Effector CD4-positive, alpha-beta T cell (primary cell): ENCODE measurements around the gene FAM118B.
"Not testable (repeated sequence)": the region's sequence is repeated elsewhere in the genome, so short reads cannot be mapped to it uniquely, and the experiment has no call there.

Experiments used
- DNase-seq: peaks from one replicate; pipeline ENCODE4 v3.0.0-alpha.2; 2020

FAM118B gene

DNA sequence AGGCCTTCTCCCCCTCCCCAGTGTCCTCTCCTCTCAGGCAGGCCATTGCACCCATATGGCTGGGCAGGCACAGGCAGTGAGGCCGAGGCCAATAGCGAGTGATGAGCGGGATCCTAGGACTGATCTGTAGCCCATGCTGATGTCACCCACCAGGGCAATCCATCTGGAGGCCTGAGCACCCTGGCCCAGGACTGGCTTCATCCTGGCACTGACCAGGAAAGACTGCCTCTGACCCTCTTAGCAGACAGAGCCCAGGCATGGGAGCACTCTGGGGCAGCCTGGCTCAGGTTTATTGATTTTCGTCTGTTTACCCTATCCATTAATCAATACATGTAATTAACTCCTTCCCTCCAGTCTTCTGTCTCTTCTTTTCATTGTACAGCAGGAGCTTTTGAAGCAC is 66.2 kb downstream of the FAM118B start:
- DNase-seq, result no peak

- no peak for DNase-seq
These were observed 67.6 kb downstream of the FAM118B start for GRCh38 chr11:126279191-126279590.

GRCh38 chr11:126280595-126280994 is 69.0 kb downstream of the FAM118B start:
- no peak for DNase-seq

DNA sequence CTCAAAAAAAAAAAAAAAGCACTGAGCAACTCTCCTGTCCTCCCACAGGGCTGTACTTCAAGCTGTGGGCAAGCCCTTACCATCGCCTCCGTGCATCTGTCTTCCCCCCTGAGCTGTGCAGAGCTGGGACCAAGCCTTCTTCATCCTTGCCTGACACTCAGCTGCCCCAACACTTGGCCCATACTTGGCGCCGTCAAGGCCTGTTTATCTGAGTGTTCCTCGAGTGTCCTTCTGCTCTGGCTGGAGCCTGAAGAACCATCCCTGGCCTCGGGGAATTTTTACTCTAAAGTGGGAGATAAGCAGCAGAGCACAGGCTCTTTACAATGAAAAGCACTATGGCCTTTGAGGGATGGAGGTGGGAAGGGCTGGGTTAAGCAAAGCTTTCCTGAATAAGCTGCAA is 69.7 kb downstream of the FAM118B start:
- no peak for DNase-seq

- no peak for DNase-seq
These were observed 70.1 kb downstream of the FAM118B start for GRCh38 chr11:126281666-126282175.

- peak; percentile 26 for DNase-seq
These were observed 70.8 kb downstream of the FAM118B start for GRCh38 chr11:126282361-126282735.

- peak; percentile 53 for DNase-seq
These were observed 71.4 kb downstream of the FAM118B start, which contains the start of gene TIRAP for GRCh38 chr11:126282736-126283591. TIRAP (plus strand) TSS chr11:126283093; CDS start chr11:126290895, 7,802 bp downstream.

DNA sequence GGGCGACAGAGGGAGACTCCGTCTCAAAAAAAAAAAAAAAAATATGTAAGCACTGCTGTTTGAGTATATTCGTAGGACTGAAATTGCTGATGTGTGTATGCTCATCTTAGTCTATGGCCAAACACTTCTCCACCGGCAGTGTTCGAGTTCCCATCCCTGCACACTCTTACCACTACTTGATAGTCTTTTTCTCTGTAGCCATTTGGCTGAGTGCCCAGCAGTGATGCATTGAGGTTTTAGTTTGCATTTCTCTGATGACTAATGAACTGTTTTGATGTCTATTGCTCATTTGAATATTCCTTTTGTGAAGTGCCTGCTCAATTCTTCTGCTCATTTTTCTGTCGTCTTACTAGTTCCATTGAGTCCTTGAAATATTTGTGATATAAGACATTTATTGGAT is 73.2 kb downstream of the FAM118B start:
- peak; percentile 81 for DNase-seq

GRCh38 chr11:126288237-126288636 is 76.7 kb downstream of the FAM118B start:
- no peak for DNase-seq

DNA sequence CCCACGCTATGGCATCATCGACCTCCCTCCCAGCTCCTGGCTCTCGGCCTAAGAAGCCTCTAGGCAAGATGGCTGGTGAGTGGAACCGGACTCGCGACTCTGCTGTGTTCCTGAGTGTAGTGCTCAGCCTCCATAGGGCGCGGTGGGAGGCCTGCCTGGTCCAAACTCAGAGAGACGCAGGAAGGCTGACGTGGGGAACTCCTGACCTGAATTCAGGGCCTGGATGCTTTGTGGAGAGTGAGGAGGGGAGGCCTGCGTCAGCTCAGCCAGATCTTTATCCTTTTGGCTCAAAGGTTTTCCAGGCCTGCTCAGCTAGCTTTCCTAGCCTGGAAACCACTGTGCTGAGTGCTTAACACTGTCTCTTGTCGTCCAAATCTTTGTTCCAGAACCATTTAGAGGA is 79.3 kb downstream of the FAM118B start:
- DNase-seq, result no peak

DNA sequence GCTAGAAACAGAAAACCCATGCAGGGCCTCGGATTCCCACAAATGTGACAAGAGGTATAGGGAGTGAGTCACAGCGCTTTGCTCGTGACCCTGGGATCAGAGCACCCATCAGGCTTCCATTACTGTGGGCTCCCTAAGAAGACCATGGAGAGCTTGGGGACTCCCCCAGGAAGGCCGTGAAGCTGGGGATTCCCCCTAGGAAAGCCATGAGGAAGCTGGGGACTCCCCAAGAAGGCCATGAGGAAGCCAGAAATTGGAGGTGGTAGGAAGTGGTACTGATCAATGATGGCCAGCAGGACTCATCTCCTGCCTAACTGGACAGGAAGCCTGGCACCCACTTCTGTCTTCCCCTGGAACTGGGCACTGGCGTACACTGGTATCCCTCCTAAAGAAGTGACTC is 82.1 kb downstream of the FAM118B start:
- DNase-seq, result no peak

GRCh38 chr11:126297004-126297403 is 85.4 kb downstream of the FAM118B start:
- no peak for DNase-seq

DNA sequence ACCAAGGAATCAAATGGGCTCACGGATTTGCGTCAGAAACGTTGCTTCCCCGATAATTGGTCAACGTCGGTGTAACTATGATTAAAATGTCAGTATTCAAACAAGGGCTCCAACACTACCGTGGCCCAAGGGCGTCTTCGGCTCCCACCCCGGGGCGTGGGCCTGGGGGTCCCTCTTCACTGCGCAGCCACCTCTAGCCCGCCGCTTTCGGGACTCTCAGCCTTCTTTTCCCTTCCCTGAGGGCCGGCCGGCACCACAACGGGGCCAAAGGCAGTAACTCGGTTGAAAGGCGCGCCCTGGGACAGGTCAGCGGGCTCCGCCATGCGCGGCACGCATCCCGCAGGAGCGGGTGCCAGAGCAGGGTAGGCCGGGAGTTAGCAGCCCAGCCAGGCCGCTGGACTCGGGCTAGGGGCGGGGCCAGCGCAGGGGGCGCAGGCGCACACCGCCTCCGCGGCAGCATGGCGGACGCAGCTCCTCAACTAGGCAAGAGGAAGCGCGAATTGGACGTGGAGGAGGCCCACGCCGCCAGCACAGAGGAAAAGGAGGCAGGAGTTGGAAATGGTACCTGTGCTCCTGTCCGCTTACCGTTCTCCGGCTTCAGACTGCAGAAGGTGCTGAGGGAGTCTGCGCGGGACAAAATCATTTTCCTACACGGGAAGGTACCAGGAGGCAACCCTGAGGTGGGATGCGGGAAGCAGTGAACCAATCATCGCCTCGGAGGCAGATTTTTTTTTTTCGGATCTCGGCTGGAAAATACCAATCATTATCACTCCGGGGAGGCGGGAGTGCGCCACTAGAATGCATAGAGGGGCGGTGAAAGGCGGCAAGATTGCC is 92.3 kb downstream of the FAM118B start, which contains the start of gene DCPS:
Gene DCPS (plus strand): TSS at position 438 of the 834 bp plus-strand sequence. CDS start 21 bp downstream, at position 459.
- DNase-seq, result peak; percentile 76

- no peak for DNase-seq
These were observed 93.0 kb downstream of the FAM118B start for GRCh38 chr11:126304457-126305075.

DNA sequence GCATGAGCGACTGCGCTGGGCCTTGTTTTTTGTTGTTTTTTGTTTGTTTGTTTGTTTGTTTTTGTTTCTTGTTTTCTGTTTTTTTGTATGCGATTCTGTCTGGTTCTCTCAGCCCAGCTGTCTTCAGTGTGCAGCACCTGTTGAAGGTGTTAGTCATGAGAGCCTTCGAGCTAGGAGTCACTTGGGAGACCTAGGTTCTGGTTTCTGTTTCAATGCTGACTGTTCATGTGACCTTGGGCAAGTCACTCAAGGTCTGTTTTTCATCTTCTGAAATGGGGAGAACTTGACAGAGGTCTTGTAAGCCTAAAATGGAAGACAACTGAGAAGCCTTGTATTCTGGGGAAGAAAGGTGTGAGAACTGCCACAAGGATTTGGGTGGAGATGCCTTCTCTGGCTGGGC is 94.1 kb downstream of the FAM118B start:
- DNase-seq, result no peak

DNA sequence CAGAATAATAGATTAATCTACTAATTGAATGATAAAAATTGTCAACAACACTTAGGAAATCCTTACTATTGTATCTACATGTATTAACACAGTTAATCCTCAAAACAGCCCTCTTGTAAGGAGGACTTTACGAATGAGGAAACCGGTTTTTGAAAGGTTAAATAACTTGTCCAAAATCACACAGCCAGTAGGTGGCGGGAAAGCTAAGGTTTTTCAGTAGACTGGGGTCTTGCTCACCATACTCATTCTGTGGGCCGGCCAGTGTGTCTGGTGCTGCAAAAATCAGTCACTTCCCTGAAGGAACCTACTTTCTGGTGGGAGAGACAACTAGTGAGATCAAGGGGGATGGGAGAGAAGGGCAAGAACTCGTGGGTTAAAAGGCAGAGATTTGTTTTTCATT is 96.1 kb downstream of the FAM118B start:
- DNase-seq, result no peak

GRCh38 chr11:126308271-126308671 is 96.7 kb downstream of the FAM118B start:
- no peak for DNase-seq

DNA sequence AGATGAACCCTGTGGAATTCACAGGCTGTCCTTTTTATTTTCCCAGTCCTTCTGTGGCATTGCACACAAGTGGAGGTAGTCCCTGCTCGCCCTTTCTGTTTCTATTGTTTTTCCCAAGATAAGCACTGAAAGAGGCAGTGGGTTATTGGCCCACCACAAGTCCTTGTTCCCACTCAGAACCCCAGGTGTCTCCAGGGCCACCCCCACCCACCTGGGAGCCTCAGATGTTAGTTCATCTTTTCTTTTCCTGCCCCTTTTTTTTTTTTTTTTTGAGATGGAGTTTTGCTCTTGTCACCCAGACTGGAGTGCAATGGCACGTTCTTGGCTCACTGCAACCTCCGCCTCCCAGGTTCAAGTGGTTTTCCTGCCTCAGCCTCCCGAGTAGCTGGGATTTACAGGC is 97.2 kb downstream of the FAM118B start:
- not testable (repeated sequence) for DNase-seq

- DNase-seq, result peak; percentile 29
These were observed 98.8 kb downstream of the FAM118B start for GRCh38 chr11:126310200-126310991.

DNA sequence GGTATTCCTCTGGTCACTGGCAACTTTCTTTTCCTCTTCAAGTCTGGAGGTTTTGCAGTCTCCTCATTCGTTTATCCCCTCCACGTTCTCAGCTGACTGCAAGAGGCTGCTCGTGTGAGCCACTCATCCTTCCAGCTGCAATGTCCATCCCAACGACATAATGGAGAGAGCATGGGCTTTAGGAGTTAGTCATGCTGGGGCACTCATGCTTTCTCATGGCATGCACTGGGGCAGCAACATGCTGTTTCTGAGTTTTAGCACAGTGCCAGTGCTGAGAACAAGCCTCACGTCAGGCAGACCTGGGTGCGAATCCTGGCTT is 99.4 kb downstream of the FAM118B start:
- no peak for DNase-seq

DNA sequence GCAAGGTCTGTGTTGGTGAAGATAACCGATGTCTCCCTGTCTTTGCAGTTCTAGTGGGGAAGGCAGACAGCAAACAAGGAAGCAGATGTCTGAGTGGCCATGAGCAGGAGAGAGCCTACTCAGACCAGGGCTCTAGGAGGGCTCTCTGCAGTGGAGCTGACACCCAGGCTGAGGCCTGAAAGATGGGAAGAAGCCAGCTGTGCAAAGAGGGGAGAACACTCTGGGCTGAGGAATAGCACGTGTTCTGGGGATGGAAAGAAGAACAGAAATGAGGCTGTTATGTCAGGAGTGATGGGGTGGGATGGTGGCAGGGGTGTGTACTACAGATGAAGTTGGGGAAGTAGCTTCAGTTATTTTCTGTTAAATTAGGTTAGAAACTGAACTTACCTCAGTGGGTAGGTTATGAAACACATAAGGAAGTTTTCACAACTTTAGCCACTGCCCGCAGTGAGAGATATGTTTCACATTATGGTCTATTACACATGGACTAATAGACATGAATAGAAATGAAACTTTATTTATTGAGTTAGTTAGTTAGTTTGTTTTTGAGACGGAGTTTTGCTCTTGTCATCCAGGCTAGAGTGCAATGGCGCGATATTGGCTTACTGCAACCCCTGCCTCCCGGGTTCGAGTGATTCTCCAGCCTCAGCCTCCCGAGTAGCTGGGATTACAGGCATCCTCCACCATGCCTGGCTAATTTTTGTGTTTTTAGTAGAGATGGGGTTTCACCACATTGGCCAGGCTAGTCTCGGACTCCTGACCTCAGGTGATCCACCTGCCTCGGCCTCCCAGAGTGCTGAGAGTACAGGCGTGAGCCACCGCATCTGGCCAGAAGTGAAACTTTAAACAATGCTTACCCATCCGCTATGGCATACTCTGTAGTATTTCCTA is 100.1 kb downstream of the FAM118B start:
- DNase-seq, result no peak
